NCI-H69 (cell line): Measurements from ENCODE around the gene MAP3K7CL.

Experiments
- DNase-seq: peaks from one replicate; lab custom pipeline; 2025; lab: John Stamatoyannopoulos, UW

MAP3K7CL gene, protein sequence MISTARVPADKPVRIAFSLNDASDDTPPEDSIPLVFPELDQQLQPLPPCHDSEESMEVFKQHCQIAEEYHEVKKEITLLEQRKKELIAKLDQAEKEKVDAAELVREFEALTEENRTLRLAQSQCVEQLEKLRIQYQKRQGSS

GRCh38 chr21:29130270-29130969 lies at the start of gene MAP3K7CL:
Gene MAP3K7CL, plus strand, starts transcription at chr21:29130644. Its CDS starts 2,701 bp downstream, at chr21:29133345.
- DNase-seq, result no peak

- no peak for DNase-seq
Observed at GRCh38 chr21:29082046-29082815, 48.2 kb upstream of the MAP3K7CL start.

DNA sequence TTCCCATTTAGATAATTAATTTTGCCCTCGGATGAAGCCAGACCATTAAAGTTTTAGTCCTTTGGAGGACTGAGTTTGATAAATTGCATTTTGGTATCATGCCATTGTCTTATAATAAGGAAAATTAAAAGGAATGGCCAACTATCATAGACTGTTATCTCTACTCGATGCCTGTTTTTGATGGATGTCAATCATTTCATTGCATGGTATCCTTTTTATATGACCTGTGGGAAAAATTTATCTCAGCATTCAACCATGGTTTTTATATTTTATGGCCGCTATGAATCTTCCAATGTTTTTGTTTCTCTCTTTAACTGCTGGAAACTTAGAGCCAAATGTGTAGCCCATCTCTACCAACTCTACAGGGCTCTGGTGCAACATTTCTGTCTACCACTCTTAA lies 47.1 kb upstream of the MAP3K7CL start:
- no peak for DNase-seq

DNA sequence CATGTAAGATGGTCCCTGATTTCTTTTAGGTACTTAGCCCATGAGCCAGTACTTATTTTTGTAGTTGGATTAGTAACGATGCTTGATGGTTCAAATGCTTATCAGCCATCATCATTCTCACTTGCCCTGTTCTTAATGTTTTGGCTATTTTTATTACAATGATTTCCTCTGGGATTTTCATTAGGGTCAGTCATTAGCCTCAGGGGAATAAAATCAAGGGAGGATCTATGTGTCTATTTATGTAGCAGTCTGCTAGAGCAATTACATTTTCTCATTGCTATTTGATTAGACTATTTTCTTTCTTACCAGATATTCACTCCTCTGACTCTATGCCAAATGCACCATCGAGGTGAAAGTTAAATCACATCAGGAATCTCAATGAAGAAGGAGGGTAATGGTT lies 46.1 kb upstream of the MAP3K7CL start:
- DNase-seq, result no peak

DNA sequence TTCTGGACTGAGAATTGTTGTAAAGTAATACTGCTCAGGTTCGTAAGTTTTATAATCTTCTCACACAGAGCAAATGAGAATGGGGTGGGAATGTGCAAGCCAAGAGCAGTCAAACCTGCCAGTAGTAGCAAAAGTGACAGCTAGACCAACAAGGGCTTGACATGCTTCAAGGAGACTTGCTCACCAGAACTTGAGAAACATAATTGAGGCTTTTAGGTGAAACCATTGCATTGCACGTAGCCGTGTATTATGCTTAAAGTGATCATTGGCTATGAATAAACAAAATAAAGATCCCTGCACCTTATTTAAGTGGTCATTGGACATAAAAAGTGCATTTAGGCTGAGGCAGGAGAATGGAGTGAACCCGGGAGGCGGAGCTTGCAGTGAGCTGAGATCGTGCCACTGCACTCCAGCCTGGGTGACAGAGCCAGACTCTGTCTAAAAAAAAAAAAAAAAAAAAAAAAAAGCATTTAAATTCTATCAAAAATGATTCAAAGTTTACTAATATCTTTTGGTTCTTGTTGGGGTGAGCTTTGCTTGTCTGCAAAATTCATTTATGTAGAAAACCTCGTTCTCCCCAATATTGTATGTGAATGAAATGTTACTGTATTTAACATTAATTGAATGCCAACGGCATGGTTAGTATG lies 45.2 kb upstream of the MAP3K7CL start:
- no peak for DNase-seq

DNA sequence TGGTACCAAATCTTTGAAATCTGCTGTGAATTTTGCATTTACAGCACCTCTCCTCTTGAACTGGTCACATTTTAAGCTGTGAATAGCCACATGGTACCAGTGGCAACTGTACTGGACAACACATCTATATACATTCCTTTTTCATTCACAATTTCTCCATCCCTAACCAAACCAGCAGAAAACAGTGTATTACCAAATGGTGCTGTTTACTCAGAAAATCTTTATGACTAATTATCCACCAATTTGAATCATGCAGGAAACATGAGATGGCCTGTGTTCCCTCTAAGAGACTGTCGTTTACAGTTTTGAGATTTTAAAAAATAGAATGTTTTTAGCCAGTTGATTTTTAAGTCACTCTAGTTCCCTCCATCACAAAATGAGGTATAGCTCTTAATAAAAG lies 39.4 kb upstream of the MAP3K7CL start:
- peak; percentile 8 for DNase-seq

DNA sequence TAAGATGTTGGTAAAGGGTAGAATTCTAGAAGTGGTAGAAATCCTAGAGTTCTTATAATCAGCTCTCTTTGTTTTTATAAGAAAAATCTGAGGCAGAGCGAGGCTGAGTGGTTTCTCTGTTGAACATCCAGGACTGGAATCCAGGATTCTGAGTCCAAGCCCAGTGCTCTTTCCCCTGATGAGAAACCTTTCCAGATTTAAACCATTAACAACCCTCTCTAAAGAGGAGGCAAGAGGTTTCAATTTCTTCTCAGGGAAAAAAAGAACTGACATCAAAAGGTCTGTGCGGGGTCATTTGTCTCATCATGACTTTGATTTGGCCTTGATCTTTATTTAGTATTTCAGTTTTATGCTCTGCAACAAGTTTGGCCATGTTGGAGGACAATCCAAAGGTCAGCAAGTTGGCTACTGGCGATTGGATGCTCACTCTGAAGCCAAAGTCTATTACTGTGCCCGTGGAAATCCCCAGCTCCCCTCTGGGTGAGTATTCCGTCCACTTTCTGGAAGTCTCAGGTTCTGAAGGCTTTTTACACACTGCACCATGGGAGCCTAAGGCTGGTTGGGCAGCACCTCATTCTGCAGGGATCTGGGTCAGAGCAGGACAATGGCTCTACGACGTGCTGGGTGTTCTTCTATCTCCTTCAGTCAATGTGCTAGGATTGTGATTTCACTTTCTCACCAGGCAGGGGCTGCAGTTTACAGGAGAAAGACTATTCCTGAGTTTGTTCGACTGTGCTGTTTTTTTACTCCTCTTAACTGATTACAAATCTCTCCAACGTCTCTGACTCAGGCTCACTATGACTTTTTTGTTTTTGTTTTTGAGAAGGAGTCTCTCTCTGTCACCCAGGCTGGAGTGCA lies 38.1 kb upstream of the MAP3K7CL start:
- no peak for DNase-seq

DNA sequence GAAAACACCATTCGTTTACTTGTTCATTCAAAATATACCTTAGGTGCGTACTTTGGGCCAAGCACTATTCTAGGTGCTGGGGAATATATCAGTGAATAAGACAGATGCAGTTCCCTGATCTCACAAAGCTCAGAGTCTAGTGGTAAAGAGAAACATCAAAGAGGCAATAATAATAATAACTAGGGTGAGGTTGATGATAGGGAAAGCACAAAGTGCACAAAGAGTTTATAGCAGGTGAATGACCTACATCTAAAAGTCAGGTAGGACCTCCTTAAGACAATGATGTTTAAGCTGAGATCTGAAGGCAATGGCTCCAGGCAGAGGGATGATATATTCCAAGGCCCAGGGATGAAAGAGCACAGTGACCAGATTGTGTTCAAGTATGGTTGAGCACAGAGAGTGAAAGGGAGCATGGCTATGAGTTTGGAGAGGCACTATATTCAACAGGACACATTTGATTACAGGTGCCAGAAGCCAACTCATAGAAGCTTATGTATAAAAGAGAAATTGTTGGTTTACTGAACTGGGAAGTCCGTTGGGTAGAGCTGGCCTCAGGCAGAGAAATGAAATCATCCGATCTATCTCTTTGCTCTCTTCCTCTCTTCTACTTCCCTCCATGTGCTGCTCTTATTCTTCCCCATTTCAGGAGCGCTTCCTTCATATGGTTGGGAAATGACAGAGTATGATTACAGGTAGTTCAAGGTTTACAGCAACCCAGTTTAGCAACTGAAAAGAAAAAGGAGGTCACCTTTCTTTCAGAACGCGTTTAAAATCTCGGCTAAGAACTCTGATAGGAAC lies 34.0 kb upstream of the MAP3K7CL start:
- no peak for DNase-seq

GRCh38 chr21:29098156-29098555 lies 32.3 kb upstream of the MAP3K7CL start:
- DNase-seq, result no peak

- no peak for DNase-seq
Observed at GRCh38 chr21:29102791-29103257, 27.6 kb upstream of the MAP3K7CL start.

DNA sequence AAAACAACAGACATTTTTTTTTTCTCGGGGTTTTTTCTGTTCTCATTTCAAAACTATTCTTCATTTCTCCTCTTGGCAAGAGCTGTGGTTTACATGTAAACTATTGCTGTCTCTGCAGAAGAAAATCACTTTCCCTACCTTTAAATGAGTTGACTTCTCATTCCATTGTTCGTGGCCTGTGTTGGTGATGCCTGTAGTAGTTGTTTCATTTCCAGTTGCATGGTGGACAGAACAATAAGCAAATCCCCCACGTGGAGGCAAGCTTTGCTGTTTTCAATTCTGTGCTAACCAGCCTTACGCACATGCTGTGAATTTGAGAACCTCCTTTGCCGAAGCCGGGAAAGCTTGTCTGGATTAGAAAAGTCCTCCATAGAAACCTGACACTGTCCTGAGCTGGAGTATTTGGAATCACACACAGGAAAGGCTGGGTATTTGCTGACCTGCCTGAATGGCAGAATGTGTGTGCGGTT lies 26.2 kb upstream of the MAP3K7CL start:
- DNase-seq, result no peak

DNA sequence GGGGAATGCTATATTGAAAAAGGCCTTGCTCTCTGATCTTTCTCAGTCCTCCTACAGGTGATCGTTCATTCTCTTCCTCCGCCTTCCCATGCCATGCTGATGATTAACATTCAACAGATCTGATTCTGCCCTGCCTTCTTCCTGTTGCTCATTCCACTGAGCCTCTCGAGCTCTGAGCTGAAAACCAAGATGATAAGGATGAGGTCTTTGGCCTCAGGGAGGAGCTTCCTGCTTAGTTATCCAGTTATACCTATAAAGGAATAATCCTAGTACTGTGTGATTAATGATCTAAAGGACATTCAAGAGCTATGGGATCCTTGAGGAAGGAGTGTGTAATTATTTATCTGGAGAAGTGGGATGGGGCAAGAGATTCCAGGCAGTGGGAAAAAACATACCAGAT lies 25.2 kb upstream of the MAP3K7CL start:
- DNase-seq, result no peak

- DNase-seq, result peak; percentile 83
Observed at GRCh38 chr21:29114765-29115500, 15.5 kb upstream of the MAP3K7CL start.

- no peak for DNase-seq
Observed at GRCh38 chr21:29115899-29116298, 14.5 kb upstream of the MAP3K7CL start.

GRCh38 chr21:29117372-29117955 lies 13.0 kb upstream of the MAP3K7CL start:
- DNase-seq, result peak; percentile 35

- no peak for DNase-seq
Observed at GRCh38 chr21:29121759-29122158, 8.7 kb upstream of the MAP3K7CL start.

- DNase-seq, result no peak
Observed at GRCh38 chr21:29124645-29125044, 5.8 kb upstream of the MAP3K7CL start.

- no peak for DNase-seq
Observed at GRCh38 chr21:29125191-29125590, 5.3 kb upstream of the MAP3K7CL start.

DNA sequence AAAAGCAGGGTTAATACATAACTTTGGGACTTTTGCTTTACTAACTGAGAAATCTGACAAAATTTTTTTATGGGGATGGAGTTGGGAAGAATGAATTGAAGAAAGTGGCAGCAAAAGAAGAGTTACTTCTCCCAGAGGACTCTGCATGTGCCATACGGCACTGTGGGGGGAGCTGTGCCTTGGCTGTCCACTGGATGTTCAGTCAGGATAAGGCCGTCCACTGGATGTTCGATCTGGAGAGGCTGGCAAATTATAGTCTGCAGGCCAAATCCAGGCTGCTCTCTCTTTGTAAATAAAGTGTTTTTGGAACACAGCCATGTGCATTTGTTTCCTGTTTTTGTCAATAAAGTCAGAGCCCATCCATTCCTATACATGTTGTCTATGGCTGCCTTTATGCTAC lies 4.5 kb upstream of the MAP3K7CL start:
- DNase-seq, result no peak

DNA sequence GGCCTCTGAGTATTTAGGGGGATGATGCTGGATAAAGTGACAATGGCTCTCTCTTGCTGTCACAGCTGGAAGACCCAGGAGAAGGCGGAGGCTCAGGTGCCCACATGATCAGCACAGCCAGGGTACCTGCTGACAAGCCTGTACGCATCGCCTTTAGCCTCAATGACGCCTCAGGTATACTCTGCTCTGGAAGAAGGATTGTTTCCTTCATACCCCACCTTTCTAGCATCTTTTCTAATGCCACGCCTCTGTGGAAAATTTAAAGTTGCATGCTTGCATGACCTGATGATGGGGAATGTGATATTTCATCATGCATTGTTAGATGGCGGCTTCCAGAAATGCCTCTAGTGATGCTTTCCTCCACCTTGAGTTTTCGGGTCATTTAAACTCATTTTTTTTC lies 2.8 kb downstream of the MAP3K7CL start:
- no peak for DNase-seq
